Subcutaneous adipose tissue (tissue), 4 donors: Measurements from ENCODE around the gene AZI2. TPM values are rescaled to one million over a fixed set of nuclear protein-coding genes. Genes with fewer than 3 reads are reported as not detected.

ENCODE experiments used
- CTCF ChIP-seq: fragments of 450-650 bp; IDR thresholded peaks from one replicate; pipeline ENCODE4 v1.5.1; 2016; ENCODE audit warnings: low read depth, mild to moderate bottlenecking, control low read depth, antibody characterized with exemption, moderate library complexity
- total RNA-seq, 4 donors: library from RNA; depleted of rRNA; stranded (reverse); fragments of >200 nt; gene quantifications; one replicate each; pipeline ENCODE4 v1.1.0, GENCODE V29; 2016

Gene AZI2, protein sequence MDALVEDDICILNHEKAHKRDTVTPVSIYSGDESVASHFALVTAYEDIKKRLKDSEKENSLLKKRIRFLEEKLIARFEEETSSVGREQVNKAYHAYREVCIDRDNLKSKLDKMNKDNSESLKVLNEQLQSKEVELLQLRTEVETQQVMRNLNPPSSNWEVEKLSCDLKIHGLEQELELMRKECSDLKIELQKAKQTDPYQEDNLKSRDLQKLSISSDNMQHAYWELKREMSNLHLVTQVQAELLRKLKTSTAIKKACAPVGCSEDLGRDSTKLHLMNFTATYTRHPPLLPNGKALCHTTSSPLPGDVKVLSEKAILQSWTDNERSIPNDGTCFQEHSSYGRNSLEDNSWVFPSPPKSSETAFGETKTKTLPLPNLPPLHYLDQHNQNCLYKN
- 100 to 1,000 TPM; 106 to 152 (median 138) TPM for total RNA-seq

DNA sequence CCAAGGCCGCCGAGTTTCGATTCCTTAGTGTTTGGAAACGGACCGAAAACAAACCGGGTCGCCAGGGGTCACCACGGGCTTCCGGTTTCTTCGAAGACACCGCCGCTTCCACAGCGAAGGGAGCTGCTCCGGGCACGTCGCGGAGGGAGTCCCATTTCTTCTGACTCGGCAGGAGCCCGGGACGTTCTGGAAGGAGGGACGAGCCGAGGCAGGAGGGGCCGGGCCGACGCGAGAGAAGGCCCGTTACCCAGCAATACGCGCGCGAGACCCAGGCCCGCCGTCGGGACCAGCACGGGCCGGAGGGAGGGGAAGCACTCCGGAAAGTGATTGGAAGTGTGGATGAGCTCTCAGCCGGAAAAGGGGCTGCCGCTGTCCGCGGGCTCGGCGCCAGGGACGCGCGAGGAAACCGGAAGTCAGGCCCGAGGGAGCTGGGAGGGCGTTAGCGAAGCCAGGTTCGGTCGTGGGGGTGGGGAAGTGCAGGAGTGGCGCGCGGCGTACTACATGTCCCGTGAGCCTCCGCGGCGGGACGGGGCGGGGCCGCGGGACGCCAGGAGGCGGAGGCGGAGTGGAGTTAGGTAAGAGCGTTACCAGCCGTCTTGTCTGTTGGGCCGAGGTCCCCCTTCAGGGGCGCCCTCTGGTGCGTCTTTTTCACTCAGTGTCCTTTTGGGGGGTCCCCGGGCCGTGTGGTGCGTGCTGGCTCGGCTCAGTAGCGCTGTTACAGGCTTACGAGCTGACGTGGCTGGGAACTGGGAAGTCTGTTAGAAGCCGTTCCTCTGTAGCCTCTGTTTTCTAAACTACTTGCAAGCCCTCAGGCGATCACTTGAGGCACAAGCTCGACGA is at the start of gene AZI2, which contains the start of gene ZCWPW2:
TSS of gene AZI2 (minus strand) at position 196 of the 840 bp plus-strand sequence. CDS start 8,207 bp downstream, outside the sequence.
TSS of gene ZCWPW2 (plus strand) at position 93 of the 840 bp plus-strand sequence. CDS start 64,348 bp downstream, outside the sequence.
- TF ChIP-seq CTCF: no peak

DNA sequence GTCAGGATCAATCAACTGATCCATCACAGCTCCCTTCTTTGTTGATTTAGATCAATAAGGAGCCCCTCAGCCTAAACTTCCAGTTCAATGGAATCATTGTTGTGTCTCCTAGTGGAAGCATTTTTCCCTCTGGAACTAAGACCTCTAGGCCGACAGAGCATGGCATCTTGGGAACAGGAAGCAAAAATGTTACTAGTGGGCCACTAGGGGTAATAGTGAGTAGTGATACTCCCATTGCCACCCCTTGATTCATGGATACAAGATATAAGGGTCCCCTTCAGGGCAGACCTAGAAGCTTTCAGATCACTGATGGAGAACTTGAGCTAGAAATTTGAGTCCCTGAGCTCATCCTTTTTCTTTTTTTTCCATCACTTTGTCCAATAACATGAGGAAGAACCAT is 40.4 kb upstream of the AZI2 start:
- no peak for TF ChIP-seq CTCF

GRCh38 chr3:28386049-28386448 is 37.4 kb upstream of the AZI2 start:
- no peak for TF ChIP-seq CTCF

DNA sequence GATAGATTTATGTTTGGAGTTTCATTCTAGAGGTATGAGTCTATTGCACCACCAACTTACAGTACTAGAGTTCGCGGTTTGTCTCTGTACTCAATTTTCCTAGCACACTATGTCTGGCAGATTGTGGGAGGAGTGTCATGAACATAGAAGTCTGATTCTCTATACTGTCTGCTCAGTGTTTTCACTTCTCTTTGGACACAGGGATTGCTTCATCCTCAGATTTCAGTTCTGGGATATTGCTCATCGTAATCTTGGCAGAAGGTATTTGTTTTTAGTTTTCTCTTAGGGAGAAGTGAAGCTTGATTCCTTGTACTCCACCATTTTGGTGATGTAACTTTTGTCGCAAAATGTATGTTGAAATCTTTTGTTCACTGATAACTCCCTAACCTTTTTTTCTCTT is 27.8 kb upstream of the AZI2 start:
- TF ChIP-seq CTCF: no peak

GRCh38 chr3:28349469-28350000 is 911 bp upstream of the AZI2 start:
- no peak for TF ChIP-seq CTCF

DNA sequence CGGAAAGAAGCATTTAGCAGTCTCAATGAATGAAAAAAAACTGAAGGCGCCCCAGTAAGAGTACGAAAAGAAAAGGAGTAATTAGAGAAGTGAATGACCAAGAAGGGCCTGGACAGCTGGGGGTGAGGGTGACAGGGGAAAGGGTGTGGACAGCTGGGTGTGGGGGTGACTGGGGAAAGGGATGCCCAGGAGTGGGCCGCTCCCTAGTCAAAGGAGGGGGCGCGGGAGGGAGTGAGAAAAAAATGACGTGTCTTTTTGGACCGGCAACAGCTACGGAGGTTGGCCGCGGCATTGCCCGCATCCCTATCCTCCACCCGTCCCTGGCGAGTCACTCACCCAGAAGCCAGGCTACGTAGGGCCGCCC is 377 bp downstream of the AZI2 start:
- no peak for TF ChIP-seq CTCF
